Stimulated activated CD8-positive, alpha-beta memory T cell treated with anti-CD3 and anti-CD28 coated beads, Interleukin-15, amount 100 ng/mL, for 4 hours (primary cell): ENCODE data around the gene SGK2.
"Not testable (repeated sequence)": the region's sequence is repeated elsewhere in the genome, so short reads cannot be mapped to it uniquely, and the experiment has no call there.

Source experiments
- DNase-seq, 2 donors: peaks; one replicate each; pipeline ENCODE4 v3.0.0-alpha.2; 2020; ENCODE audit warnings: low read depth in 2 of 2

The SGK2 gene

DNA sequence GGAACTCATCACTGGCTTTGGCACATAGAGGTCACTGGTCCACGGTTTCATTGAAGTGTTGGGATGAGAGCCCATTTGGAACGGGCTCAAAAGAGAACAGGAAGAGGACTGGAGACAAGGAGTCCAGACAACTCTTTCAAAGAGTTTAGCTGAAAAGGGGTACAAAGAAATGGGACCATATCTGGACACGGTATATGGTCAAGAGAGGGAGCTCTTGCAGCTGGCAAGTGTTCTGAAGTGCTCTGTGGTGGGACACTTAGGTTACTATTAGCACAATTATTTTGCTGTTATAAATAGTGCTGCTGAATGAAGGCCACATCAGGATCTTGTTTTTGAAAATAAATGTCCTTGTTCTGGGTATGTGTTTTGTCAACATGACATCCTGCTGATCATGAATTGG is 4.6 kb downstream of the SGK2 start:
- no peak for DNase-seq

DNA sequence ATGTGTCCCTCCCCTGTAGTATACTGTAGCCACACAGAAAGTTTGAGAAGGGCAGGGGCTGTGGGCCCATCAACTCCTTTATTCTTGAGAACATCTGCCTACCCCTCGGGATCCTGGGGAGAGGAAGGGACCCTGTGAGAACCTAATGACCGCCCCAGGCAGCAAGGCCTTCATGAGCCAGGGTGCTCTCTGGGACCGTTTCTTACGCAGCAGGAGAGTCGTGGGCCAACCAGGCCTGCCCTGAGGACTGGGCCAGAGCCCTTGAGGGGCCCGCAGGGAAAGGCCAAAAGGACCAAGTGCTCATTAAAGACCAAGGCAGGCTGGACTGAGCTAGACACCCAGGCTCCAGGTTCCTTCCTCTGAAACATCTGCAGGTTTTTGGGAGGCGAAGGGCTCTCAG is 5.2 kb downstream of the SGK2 start:
- DNase-seq = no peak

DNA sequence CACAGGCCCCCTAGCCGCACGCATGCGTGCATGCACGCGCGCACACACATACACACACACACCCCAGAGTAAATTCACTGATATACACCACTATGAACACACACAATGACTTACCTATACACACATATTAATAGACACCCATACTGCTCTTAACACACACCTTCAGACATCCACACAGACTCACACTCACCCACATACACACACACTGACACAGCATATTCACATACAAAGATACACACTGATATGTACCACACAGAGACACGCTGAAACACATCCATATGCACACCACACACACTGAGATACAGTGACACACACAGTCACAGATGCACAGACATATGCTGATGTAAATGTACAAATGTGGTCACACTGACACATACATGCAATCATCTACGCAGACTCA is 5.6 kb downstream of the SGK2 start:
- DNase-seq = no peak

DNA sequence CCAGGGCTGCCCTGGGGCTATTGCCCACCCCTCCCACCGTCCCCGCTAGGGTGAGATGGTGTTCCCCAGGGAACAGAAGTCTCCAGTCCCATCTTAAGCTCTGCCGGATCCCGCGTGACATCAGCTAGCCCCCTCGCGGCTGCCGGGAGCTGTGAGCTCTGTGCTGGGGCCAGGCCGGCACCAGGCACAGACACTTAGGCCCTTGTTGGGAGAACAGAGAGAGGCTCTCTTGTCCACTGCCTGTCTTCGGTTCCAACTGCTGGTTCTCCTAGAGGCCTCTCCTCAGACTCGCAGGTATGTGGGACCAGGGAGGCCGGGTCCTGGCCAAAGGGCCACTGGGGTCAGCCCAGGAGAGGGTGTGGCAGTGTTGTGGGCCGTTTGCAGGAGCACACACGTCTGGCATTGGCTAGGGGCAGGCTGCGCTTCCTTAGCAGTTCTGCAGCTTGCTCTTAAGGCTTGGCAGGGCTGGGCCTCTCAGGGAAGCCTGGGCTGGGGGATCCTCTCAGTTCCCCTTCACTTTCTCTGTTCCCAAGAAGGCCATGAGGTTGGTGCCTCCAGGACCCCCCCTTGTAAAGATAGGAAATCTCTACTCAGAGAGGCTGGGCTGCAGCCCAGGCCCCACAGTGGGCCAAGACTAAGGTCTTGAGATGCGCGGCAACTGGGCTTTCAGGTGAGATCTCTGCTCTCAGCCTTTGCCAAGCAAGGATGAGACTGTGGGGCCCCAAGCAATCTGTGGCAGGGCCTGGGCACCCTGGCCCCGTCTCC is 6.3 kb downstream of the SGK2 start:
- DNase-seq = no peak

DNA sequence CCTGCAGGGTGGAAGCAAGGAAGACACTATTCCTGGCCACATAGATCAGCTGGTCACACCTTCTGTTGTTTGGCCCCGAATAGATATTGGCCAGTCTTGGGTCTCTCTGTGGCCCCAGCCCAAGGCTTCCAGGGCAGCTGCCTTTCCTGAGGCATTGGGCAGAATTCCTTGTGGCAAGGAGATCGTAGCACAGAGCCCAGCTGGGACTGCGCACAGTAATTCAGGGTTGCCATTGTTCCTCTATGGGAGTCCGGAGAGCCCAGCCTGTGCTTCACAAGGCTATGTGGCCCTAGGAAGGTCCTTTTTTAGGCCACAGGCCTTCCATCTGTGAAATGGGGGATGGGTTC is 6.9 kb downstream of the SGK2 start:
- DNase-seq = no peak

DNA sequence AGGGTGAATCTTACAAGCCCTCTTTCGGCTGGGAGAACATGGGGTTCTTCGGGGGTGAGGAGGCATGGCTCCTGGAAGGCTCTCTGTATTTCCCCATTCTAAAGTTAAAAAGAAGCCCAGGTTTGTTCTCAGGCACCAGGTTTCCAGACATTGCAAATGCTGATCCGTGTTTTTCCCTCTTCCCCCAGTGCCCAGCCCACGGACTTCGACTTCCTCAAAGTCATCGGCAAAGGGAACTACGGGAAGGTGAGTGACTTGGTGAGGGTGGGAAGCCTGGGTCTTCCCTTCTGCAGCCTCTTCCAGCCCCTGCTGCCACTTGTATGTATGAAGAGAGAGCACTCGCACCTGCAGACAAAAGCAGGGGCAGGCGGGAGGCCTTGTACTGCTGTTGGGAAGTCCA is 8.7 kb downstream of the SGK2 start:
- no peak for DNase-seq

DNA sequence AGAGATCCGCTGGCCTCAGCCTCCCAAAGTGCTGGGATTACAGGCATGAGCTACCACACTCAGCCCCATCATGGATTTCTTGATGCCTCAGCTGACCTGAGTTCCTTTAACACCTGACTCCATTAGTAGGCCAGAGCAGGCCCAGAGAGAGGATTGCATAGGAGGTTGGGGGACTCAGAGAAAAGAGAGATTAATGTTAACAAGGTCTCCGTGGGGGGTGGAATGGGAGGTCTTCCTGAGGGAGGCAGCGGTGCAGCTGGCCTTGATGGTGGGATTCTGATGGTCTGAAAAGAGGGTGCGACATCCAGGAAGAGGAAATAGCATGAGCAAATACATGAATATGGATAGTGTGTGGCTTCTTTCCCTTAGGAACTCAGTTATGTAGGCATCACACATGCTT is 9.9 kb downstream of the SGK2 start:
- no peak for DNase-seq

DNA sequence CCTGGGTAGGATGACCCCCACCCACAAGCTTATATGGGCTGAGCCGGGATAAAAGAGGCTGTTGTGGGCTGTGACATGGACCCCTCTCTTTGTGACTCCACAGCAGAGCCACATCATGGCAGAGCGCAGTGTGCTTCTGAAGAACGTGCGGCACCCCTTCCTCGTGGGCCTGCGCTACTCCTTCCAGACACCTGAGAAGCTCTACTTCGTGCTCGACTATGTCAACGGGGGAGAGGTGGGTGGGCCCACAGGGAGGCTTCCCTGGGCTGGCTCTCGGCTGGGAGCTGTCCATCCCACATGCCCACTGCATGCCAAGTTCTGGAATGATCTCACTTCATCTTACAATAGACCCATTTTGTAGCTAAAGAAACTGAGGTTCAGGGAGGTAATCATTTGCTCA is 10.5 kb downstream of the SGK2 start:
- no peak for DNase-seq

DNA sequence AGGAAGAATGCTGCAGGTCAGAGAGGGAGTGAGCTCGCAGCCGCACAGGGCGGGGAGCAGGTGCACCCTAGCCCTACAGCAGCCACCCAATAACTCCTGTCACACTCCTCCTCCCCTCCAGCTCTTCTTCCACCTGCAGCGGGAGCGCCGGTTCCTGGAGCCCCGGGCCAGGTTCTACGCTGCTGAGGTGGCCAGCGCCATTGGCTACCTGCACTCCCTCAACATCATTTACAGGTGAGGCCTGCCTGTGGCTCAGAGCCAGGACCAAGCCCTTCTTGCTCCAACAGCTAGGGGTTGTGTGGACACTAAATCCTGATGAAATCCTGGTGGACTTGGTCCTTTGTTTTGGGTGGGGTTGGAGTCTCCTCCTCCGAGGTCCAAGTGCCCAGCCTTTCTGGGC is 11.7 kb downstream of the SGK2 start:
- no peak for DNase-seq

DNA sequence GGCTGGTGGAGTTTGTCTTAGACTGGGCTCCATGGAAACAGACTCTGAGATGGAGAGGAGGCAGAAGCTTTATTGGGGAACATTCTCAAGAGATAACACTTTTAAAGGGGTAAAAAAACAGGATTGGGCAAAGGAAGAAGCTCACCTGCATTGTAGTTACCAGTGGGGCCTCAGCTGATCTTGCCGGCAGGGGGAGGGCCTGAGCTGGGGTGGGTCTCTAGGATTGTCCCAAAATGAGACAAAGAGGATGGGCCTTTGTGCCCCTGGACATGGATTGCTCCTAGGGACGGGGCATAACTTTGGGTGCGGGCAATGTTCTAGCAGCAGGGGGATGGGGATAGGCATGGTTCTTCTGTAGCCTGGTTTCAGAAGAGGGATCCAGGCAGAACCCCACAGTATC is 12.5 kb downstream of the SGK2 start:
- no peak for DNase-seq

DNA sequence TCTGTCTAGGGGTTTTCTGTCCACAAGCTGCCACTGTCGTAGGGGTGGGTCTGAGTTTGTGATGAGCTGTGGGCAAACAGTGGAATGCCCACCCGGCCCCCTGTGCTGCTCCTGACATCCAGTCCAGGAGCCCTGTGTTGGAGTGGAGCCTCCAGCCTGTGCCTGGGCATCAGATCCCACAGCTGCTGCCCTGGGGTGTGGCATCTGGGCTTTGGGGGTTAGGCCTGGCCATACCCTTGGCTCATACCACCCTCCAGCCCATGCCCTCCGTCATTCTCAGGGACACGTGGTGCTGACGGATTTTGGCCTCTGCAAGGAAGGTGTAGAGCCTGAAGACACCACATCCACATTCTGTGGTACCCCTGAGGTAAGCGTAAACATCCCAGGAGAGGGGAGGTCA is 12.9 kb downstream of the SGK2 start:
- no peak for DNase-seq

DNA sequence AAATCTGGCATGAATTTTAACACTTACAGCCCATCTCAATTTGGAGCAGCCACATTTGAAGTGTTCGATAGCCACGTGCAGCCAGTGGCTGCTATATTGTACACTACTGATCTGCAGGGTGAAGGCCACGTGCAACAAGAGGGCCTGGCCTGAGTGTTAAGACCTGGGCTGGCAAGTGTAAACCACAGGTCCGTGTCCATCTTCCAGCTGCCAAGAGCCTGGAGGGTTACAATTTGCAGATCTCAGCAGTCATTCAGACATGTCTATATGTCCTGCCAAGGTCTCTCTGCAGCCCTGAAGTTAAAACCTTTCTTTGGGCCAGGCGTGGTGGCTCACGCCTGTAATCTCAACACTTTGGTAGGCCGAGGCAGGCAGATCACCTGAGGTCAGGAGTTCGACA is 14.1 kb downstream of the SGK2 start:
- DNase-seq = no peak

DNA sequence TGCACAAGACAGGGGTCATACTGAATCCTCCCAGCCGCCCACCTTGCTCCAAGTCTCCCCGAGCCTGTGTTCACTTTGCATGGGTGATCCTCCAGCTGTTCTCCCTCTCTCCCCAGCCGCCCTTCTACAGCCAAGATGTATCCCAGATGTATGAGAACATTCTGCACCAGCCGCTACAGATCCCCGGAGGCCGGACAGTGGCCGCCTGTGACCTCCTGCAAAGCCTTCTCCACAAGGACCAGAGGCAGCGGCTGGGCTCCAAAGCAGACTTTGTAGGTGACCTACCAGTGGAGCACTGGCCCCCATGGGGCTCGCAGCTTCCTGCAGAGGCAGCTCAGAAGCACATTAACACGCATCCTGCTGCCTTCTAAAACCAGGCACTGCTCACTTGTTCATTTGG is 17.3 kb downstream of the SGK2 start:
- DNase-seq = no peak

DNA sequence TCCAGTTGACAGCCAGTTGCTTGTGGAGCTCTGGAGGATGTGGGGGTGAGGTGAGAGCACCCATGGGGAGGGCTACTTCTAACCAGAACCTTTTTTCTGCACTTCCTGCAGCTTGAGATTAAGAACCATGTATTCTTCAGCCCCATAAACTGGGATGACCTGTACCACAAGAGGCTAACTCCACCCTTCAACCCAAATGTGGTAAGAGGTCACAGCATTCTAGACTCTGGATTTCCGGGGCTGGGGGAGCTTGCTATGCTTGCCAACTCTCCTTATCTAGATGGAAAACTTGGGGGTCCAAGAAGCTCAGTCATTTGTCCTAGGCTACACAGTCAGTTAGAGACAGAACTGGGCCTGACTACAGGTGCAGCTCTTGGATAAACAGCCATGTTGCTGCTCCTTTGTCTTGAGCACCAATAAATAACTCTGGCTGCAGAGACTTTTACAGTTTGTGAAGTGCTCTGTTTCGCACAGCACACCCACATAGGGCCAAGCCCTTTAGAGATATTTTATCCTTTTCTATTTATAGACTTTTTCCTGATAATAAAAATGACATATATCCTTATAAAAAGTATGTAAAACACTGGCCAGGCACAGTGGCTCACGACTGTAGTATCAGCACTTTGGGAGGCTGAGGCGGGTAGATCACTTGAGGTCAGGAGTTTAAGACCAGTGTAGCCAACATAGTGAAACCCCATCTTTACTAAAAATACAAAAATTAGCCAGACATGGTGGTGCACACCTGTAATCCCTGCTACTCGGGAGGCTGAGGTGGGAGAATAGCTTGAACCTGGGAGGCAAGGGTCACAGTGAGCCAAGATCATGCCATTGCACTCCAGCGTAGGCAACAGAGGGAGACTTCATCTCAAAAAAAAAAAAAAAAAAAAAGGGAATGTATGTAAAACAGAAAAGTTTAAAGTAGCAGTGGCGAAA is 21.3 kb downstream of the SGK2 start:
- DNase-seq = no peak

DNA sequence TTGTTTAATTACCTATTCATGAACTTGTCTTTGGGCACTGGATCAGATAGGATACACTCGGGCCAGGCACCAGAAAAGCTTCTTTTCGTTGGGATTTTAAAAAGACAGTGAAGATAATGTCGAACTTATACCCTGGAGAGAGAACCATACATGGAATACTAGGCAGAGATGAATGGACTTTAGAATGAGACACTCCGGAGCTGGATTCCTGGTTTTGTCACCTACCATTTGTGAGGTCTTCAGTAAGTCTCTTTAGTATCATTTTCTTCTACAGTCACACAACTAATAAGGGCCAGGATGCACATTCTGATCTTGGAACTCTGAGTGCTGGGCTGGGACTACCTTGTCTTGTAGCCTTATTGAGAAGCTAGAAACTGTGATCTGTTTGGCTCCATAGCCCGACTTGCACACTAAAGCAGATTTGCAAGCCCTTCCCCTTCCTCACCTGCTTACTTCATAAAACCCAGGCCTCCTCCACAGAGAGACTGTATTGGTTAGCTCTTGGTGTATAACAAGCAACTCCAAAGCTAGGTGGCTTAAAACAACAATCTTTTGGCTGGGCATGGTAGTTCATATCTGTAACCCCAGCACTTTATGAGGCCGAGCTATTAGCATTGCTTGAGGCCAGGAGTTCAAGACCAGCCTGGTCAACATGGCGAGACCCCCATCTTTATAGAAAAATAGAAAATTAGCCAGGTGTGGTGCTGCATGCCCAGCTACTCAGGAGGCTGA is 24.5 kb downstream of the SGK2 start:
- DNase-seq = no peak

DNA sequence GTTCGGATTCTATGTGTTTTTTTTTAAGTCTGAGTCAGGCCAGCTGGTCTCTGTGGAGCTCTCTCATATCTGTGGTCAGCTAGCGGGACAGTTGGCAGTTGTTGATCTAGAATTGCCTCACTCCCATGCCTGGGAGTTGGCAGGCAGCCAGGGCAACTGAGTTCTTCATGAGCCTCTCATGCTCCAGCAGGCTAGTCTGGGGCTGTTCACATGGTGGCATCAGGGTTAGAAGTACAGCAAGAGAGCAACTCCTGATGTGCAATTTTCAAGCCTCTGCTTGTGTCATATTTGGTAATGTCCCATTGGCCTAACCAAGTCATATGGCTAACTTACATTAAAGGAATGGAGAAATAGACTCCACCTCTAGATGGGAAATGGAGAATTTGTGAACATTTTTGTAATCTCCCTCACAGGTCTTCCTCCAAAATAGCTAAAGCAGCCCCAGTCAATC is 25.2 kb downstream of the SGK2 start:
- DNase-seq = no peak

DNA sequence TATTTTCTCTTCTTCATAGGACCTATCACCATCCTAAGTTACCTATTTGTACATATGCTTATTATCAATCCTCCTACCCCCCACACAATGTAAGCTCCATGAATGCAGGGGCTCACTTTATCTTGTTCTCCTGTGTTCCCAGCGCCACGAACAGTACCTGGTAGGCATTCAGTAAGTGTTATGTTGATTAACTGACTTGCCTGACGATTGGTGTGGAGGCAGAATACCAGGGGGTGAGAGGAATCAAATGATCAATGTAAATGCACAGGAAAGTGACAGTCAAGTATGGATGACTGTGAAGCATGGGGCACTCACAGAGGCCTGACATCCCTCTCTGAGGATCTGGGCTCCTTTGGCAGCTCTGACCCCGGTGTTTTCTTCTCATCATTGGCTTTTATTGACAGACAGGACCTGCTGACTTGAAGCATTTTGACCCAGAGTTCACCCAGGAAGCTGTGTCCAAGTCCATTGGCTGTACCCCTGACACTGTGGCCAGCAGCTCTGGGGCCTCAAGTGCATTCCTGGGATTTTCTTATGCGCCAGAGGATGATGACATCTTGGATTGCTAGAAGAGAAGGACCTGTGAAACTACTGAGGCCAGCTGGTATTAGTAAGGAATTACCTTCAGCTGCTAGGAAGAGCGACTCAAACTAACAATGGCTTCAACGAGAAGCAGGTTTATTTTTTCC is 25.8 kb downstream of the SGK2 start:
- DNase-seq = no peak

DNA sequence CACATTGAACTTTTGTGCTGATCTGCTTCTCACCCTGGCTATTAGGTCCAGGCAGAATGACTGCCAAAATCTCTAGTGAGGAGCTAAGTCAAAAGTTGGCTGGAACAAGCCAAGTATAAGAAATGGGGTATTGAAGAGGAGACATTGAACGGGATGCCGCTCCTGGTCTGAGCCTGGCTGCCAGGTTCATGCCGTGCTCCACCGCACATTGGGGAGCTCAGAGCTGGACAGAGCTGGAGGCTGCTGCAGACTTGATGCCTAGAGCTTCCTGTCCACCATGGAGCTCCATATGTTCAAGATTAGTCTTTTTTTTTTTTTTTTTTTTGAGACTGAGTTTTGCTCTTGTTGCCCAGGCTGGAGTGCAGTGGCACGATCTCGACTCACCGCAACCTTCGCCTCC is 27.8 kb downstream of the SGK2 start:
- no peak for DNase-seq

DNA sequence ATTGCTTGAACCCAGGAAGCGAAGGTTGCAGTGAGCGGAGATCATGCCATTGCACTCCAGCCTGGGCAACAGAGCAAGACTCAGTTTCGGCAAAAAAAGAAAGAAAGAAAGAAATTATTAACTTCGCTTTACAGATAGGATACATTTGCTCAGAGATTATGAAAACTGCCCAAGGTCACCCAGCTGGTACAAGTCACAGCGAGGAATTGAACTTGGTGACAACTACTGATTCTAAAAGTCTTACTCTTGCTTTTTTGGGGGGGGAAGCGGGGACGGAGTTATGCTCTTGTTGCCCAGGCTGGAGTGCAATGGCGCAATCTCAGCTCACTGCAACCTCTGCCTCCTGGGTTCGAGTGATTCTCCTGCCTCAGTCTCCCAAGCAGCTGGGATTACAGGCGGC is 29.7 kb downstream of the SGK2 start:
- DNase-seq = not testable (repeated sequence)

DNA sequence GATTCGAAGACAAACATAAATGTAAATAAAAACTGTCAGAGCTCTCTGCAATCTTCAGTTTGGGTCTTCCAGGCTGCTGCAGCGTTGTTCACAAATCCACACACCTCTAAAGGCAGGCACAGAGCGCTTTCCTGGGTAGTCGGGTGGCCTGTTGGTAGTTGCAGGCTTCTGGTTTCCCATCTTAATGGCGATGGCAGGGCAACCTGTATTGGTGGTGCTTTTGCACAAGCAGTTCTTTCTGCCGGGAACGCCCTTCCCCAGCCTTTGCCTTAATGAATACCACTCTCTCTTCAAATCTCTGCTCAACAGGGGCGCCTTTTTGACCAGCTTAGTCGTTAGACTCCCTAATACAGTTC is 31.2 kb downstream of the SGK2 start:
- no peak for DNase-seq

DNA sequence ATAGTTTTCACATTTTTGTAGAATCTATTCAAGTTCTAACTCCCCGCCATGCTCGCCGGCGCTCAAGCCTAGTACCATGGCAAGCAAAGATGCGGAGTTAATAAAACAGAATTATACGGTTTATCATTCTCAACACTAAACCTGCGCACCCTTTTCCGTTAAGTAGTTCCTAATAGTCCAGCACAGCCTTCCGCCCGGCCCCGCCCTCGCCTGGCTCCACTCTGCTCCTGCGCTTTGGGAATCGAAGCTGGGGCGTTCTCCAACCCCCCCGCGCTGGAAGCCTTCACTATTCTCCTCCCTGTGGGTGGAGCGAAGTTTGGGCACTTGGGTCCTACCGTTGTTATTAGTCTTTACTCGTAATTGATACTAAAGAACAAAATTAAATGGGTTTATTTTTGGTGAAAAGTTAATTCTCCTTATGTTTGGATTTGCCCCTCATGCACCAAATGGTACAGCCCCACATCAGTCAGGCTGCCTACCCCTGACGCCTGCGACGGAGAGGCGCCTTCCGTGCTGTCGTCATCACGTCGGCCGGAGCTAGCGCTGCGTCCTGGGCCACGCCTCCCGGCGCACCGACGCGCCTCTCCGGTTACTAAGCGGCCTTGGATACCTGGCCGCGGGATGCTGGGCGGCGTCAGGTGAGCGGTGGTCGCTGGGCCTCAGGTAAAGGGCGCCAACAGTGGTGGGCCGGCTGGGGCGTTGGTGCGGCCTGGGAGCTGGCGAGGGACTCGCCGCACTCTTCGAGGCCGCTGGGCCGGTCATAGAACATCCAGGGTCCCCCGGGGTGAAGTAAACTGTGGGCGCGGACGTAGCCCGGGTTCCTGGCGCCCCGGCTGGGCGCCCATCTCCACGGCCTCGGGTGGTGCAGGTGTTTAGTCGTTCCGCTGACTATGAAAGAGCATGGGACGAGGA is 31.8 kb downstream of the SGK2 start, which contains the start of gene IFT52:
Gene IFT52 (plus strand): TSS at position 546 of the 912 bp plus-strand sequence. CDS start 3,762 bp downstream, outside the sequence.
- DNase-seq = peak; percentile 76 to 84
